HG03432 (cell line): ENCODE results near the gene TRMT10B.
A peak's percentile ranks its signal among the peaks of the same experiment; 100 is the strongest.
"Not testable (repeated sequence)": the region's sequence is repeated elsewhere in the genome, so short reads cannot be mapped to it uniquely, and the experiment has no call there.

Experiments
- ATAC-seq: cut with Tn5 transposase; IDR thresholded peaks from one replicate; pipeline ENCODE4 v1.9.1; 2021; ENCODE audit warnings: mild to moderate bottlenecking, moderate library complexity; ENCODE audit not compliant: unreplicated experiment

Gene TRMT10B

DNA sequence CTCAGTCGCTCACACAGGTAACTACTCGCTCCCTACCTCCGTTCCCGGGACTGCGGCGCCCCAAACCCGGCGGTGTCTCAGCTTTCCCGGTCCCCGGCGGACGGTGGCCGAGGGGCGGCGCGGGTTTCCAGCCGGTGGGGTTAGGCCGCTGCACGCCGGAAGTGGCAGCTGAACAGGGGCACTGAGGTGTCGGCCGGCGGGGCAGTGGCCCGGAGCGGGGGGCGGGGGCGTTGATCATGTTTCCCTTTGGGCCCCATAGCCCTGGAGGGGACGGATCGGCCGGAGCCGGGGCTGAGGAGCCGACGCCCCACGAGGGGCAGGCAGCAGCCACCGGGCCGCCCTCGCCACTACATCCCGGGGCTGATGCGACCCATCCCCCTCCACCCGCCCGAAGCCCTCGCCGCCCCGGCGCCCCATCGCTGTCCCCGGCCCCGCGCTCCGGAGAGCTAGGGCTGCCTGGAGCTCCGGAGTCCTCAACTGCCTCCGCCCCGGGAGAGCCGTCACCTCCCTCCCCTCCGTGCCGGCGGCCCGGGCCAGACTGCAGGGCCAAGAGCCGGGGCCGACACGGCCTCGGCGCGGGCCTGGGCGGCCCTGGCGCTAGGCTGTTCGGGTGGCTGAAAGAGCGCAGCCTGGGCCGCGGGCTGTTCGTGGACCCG, 47.2 kb downstream of the TRMT10B start, which contains the start of gene DCAF10:
Gene DCAF10 (plus strand): TSS at position 167 of the 656 bp plus-strand sequence. CDS start 70 bp downstream, at position 237.
- peak; percentile 85 for ATAC-seq

DNA sequence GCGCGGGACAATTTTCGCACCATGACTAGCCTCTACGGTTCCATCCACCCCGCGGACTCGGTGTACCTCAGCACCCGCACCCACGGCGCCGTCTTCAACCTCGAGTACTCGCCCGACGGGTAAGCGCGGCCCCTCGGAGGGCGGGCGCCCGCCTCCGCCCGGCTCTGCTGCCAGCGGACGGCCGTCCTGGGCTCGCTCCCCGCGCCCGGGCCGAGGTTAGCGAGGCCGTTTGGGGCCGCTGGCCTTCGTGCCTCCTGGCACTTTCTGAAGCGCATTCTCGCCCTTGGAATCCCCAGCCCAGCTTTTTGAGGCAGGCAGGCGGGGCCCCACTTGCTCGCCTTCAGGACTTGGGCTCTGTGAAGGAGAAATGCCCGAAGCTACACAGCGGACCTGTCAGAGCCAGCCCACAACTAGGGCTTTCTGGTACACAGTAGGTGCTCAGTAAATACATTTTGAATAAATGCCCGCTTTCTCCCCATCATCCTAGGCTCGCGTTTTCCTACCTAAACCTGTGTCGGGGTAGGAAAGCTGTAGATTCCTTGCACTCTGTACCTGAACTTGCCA, 47.8 kb downstream of the TRMT10B start:
- peak; percentile 43 for ATAC-seq

- no peak for ATAC-seq
Measured at GRCh38 chr9:37801959-37802711, 48.5 kb downstream of the TRMT10B start.

DNA sequence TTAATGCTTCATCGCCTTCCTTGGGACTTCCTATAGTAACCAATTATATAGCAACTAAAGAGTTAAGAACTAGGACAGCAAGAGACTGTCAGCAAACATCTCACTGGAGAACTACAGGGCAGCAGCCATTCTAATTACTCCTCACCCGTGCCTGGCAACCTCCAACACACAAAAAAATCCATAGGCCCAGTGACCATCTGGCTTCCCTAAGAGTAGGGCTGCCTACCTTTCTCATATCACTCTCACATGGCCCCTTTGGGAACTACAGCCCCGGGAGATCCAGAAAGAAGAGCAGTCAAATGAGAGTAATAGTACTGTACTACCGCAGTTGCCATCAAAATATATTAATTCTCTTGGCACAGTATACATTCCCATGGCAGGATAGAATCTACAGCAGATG, 52.7 kb downstream of the TRMT10B start:
- no peak for ATAC-seq

DNA sequence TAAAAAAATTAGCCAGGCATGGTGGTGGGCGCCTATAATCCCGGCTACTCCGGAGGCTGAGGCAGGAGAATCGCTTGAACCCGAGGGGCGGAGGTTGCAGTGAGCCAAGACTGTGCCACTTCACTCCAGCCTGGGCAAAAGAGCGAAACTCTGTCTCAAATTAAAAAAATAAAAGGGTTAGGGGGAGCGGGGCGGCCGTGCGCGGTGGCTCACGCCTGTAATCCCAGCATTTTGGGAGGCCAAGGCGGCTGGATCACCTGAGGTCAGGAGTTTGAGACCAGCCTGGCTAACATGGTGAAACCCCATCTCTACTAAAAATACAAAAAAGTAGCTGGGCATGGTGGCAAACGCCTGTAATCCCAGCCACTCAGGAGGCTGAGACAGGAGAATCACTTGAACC, 56.1 kb downstream of the TRMT10B start:
- not testable (repeated sequence) for ATAC-seq

DNA sequence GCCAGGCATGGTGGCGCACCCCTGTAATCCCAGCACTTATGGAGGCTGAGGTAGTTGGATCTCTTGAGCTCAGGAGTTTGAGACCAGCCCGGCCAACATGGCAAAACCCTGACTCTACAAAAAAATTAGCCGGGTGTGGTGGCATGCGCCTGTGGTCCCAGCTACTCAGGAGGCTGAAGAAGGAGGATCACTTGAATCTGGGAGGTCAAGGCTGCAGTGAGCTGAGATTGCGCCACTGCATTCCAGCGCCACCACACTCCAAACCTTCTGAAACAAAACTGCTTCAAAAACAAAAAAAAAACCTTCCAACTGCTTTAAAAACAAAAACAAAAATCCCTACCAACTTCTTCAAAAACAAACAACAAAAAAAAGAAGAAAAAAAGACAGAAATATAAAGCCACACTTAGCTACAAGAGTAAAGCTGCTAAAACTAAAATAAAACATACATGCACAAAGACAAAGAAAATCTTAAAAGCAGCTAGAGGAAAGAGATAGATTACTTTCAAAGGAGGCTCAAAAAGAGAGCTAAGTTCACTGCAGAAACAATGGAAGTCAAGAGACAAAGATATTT, 58.4 kb downstream of the TRMT10B start:
- no peak for ATAC-seq

- ATAC-seq: no peak
Measured at GRCh38 chr9:37812773-37813379, 59.3 kb downstream of the TRMT10B start.

- ATAC-seq: no peak
Measured at GRCh38 chr9:37818849-37819248, 65.2 kb downstream of the TRMT10B start.

- no peak for ATAC-seq
Measured at GRCh38 chr9:37820142-37820541, 66.5 kb downstream of the TRMT10B start.

DNA sequence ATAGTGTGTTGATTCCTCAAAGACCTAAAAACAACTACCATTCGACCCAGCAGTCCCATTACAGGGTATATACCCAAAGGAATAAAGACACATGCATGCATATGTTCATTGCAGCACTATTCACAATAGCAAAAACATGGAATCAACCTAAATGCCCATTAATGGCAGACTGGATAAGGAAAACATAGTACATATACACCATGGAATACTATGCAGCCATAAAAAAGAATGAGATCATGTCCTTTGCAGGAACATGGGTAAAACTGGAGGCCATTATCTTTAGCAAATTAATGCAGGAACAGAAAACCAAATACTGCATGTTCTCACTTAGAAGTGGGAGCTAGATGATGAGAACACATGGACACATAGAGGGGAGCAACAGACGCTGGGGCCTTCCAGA, 71.6 kb downstream of the TRMT10B start:
- not testable (repeated sequence) for ATAC-seq

- ATAC-seq: no peak
Measured at GRCh38 chr9:37827483-37828165, 74.0 kb downstream of the TRMT10B start.
